Subcutaneous adipose tissue (tissue), 4 donors: ENCODE measurements around the gene COMMD10. TPM values are rescaled to one million over a fixed set of nuclear protein-coding genes. Genes with fewer than 3 reads are reported as not detected.

Experiments used
- CTCF ChIP-seq: fragments of 450-650 bp; IDR thresholded peaks from one replicate; pipeline ENCODE4 v1.5.1; 2016; ENCODE audit warnings: low read depth, mild to moderate bottlenecking, control low read depth, antibody characterized with exemption, moderate library complexity
- total RNA-seq, 4 donors: library from RNA; depleted of rRNA; stranded (reverse); fragments of >200 nt; gene quantifications; one replicate each; pipeline ENCODE4 v1.1.0, GENCODE V29; 2016

The COMMD10 gene
- total RNA-seq, 4 donors from 2014 or later = 25.2 to 58.2 (median 38.8) TPM

GRCh38 chr5:116097301-116097700 is 12.5 kb downstream of the COMMD10 start:
- no peak for TF ChIP-seq CTCF

- TF ChIP-seq CTCF = no peak
Observed at GRCh38 chr5:116098998-116099397, 14.2 kb downstream of the COMMD10 start.

- no peak for TF ChIP-seq CTCF
Observed at GRCh38 chr5:116115163-116115562, 30.3 kb downstream of the COMMD10 start.

- no peak for TF ChIP-seq CTCF
Observed at GRCh38 chr5:116130471-116130870, 45.6 kb downstream of the COMMD10 start.

GRCh38 chr5:116130976-116131375 is 46.2 kb downstream of the COMMD10 start:
- TF ChIP-seq CTCF = no peak

- TF ChIP-seq CTCF = no peak
Observed at GRCh38 chr5:116133281-116133680, 48.5 kb downstream of the COMMD10 start.

GRCh38 chr5:116135344-116135743 is 50.5 kb downstream of the COMMD10 start:
- no peak for TF ChIP-seq CTCF
